GM21723 (cell line): ENCODE data around the gene C1QBP.
"Not testable (repeated sequence)": the region's sequence is repeated elsewhere in the genome, so short reads cannot be mapped to it uniquely, and the experiment has no call there.

ENCODE experiments used
- ATAC-seq: cut with Tn5 transposase; IDR thresholded peaks from one replicate; pipeline ENCODE4 v1.9.1; 2021; ENCODE audit warnings: mild to moderate bottlenecking, moderate library complexity; ENCODE audit not compliant: unreplicated experiment

Gene C1QBP

DNA sequence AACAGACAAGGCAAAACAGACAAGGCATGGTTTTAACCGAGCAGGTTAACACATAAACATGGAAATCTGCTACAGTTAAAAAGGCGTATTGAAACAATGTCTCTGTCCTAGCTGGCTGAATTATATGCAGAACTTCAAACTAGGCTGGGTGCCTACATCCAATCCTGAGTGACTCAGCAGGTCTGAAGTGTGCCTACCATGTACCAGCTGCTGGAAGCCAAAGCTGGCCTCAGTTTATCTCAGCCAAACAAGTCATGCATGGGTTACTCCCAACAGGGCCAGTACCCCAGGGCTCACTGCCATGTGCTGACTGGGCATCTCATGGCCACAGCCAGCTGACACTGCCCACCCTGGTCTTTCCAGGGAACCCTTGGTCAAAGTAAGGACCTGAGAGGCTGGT is 4.0 kb downstream of the C1QBP start:
- no peak for ATAC-seq

DNA sequence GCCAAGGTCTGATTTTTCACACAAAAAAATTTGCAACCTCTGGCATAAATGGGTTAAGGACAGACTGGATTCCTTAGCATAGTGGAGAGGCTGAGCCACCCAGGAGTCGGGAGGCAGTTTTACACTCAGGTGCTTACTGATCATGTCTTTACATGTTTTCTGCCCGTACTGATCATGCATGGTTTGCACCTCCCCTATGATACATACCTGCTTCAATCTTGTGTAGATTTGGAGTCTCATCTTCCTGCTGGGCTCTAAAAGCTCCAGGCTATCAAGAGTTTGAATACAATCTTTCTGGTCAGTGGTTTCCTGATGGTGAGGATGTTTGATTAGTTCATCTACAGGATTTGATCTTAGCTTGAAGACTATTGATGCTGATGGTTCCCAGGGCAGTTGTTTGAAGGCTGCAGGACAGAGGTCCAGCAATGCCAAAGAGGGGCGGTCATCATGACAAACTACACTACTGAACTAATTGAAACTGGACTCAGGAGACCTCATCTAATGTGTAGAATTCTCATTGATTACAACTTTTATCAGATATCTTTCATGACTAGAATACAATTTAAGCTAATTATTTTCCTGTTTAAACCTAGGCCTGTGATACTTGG is 6.9 kb downstream of the C1QBP start:
- no peak for ATAC-seq

DNA sequence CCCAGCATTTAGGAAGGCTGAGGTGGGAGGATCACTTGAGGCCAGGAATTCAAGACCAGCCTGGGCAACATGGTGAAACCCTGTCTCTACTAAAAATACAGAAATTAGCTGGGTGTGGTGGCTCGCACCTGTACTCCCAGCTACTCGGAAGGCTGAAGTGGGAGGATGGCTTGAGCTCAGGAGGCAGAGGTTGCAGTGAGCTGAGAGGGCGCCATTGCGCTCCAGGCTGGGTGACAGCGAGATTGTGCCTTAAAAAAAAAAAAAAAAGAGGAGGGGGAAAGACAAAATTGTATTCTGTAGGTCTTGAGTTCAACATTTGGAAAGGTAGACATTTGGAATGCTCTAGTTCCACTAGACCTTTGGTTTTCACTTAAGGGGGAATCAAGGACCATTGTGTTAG is 7.7 kb downstream of the C1QBP start:
- ATAC-seq, result not testable (repeated sequence)

DNA sequence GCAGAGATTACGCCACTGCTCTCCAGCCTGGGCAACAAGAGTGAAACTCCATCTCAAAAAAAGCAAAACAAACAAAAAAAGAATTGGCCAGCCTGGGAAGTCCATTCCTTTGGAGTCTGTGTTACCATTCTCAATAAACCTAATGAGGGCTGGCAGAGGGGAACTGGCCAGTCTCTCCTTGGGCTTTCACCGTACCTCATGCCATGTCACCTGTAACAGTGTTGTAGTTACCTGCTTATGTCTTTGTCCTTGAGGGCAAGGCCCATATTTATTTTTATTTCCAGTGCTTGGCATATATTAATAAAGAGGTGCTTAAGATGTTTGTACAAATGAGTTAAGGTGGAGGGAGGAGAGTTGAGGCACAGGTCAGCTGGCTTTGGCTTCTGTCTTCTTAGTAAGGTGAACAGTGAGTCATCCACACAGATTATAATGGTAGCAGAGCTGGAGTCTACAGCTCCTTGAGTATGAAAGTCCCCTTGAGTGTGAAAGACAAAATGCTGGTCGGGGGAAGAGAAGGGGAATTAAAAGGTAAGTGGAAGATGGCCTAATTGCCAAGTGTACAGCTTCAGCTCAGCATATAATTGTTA is 8.4 kb downstream of the C1QBP start:
- no peak for ATAC-seq

DNA sequence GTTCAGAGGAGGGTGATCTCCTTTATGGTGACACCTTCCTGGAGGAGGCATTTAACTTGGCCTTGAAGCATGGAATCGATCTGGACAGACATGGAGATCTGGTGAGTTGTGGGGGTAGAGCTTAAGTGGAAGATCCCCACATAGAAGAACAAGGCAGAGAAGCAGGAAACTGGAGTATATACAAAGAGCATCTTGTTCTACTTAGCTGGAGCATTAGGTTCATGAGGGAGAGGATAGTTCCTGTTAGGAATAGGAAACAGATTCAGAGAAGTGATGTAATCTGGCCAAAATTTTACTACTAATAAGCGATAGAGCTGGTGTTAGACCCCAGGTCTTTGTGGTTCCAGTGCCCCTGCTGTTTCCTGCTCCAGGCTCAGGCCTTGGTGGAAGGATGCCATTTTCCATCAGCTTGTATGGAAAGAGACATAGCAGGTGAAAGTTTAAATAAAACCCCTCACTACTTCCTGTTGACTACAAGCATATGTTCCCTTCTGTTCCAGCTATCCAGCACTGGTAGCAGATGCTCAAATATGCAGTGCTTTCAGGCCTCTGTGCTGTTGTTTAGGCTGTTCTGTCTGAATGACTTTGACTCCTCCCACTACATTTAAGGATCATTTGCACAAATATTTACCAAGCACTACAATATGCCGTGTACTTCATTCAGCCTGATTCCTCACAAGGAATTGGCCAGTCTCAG is 9.6 kb downstream of the C1QBP start:
- ATAC-seq, result no peak

DNA sequence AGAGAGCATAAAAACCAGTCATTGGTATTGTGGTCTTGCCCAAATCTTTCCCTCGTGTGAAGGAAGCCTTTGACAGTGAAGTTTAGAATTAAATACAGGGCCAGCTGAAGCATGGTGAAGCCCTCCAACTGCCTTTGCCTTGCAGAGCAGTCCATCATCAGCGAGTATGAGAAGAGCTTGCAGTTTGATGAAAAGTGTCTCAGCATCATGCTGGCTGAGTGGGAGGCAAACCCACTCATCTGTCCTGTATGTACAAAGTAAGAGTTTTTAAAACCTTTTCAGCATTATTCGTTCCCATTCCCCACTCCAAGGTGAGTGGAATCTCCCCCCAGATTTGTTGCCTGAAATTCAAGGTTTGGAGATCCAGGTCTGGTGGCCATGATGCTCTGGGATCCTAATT is 13.1 kb downstream of the C1QBP start:
- ATAC-seq, result no peak

DNA sequence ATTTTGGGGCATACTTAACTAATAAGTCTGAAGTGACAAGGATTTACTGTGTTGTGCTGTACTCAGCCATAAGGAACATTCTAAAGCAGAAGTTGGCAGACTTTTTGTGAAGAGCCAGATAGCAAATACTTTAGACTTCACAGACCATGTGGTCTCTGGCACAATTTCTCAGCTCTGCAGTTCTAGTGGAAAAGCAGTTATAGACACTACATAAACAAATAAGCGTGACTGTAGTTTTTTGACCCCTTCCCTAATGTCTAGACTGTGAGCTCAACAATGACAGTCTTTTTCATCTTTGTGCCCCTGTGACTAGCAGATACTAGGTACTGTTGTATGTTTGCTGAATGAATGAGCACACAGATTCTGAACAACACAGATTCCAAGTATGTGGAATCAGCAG is 14.0 kb downstream of the C1QBP start:
- ATAC-seq, result no peak

DNA sequence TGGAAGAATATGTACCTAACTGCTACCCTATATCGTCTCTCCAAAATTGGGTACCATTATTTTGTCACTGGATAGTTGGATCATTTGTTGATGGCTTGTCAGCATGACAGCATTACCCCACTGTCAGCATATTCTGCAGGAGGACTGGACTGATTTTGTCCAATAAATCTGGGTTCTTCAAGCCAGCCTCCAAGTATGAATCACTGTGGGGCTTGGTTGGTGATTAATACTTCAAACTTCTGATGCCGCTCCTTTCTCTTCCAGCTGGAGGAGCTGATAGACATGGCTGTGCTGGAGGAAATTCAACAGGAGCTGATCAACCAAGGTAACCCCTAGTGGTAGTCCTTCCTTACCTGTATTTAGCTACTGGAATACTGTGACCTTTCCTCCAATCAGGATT is 16.4 kb downstream of the C1QBP start:
- ATAC-seq, result no peak

DNA sequence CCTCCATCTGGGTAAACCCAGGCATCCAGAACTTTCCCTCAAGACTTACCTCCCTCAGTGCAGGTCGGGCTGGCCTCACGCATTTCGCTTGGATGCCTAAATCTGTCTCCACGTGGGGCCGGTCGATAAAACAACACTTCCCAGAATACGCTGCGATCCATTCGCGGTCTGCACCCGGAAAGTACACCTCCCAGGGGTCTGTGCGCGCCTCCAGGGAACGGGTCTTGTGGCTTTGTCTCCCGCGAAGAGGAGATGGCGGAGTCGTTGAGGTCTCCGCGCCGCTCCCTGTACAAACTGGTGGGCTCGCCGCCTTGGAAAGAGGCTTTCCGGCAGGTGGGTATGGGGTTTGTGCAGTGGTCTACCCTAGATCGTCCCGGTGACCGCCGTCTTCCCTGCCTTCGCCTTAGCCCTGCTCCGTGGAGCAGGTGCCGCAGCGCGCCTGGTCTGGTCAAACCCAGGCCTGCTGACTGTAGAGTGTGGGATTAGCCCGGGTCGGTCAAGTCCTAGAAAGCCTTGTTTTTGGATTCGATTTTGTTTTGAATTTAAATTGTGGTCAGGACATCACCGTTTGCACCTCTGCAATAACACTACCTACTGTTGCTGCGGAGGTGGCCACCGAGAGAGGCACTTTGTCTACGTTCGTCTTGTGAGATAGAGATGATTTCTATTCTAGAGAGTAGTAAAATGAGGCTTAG is 18.8 kb downstream of the C1QBP start, which contains the start of gene RPAIN:
RPAIN (plus strand) TSS at position 224 of the 695 bp plus-strand sequence; CDS start at position 253, 29 bp downstream.
- ATAC-seq, result peak; percentile 61

DNA sequence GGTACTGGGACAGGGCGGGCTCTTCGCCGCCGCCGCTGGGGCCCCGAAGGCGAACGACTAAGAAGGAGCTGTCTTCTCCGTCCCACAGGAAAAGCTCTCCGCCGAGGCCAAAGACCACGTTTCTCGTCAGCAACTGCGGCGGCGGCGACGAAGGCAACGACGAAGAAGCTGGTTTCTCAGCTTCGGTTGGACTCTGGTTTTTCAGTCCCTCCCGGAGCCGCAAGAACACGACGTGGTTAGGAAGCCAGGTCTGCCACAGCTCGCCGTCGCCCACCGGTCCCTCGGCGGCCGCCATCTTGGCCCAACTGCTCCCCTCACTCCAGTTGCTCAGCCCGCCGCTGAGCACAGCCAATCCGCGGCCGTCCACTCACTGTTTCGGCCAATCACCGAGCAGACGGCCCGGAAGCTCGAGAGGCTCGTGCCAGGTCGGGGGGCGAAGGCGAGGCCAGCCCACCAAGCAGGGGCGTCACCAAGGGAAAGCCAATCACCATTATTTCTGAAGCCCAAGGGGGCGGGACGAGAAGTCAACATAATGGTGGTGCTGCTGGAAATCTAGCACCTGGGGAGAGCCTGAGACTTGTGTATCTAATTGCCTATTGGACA is 19.5 kb downstream of the C1QBP start, which contains the start of gene NUP88:
NUP88 (minus strand) TSS at position 307 of the 603 bp plus-strand sequence; CDS start at position 295, 12 bp downstream.
- peak; percentile 87 for ATAC-seq

DNA sequence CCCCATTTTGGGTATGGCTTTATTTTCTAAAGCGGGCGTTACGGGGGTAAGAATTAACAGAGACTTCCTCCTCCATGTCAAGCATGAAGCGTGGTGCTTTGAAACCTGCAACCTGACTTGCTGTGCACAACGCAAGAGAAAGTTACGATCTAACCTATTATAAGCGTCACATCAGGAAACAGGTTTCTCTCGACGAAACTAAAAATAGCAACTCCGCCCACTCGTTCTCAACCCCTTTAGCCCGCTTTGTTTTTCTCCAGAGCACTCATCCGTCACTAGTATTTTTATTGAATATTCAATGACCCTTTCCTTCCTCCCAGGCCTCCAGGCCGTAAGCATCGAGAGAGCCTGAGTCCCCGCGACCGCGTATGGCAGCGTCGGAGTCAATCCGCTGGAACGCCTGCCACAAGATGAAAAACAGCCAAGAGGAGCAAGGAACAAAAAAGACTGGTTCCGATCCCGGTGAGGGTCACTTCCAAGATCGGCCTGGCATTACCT is 20.0 kb downstream of the C1QBP start:
- ATAC-seq, result peak; percentile 41

DNA sequence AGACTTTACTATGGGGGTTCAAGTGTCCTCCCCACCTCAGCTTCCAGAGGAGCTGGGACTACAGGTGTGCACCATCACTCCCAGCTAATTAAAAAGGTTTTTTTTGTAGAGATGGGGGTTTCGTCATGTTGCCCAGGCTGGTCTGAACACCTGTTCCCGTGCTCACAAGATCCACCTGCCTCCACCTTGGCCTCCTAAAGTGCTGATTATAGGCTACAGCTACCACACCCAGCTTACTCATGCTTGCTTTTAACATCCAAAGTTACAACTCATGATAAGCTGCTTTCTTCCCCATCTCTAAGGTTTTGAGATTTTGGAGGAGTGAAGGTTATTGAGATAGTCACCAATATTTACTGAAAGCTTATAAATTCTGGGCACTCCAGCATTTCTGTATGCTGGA is 22.1 kb downstream of the C1QBP start:
- no peak for ATAC-seq

DNA sequence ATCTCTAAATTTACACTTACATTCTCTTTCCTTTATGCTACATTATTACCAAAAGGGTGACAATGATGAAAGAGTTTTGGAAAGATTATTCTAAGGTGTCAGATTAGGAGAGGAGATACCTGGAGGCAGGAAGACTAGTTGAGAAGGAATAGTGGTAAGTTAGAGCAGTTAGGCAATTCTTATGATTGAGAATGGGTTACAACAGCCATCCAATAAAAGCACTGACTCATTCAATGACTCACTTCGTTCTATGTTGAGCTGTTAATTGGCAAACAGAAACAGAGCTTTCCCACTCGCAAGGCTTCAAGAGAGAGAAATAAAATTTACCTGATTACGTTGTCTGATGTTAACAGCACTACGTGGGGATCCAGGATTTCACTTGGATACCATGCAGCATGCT is 25.3 kb downstream of the C1QBP start:
- no peak for ATAC-seq

DNA sequence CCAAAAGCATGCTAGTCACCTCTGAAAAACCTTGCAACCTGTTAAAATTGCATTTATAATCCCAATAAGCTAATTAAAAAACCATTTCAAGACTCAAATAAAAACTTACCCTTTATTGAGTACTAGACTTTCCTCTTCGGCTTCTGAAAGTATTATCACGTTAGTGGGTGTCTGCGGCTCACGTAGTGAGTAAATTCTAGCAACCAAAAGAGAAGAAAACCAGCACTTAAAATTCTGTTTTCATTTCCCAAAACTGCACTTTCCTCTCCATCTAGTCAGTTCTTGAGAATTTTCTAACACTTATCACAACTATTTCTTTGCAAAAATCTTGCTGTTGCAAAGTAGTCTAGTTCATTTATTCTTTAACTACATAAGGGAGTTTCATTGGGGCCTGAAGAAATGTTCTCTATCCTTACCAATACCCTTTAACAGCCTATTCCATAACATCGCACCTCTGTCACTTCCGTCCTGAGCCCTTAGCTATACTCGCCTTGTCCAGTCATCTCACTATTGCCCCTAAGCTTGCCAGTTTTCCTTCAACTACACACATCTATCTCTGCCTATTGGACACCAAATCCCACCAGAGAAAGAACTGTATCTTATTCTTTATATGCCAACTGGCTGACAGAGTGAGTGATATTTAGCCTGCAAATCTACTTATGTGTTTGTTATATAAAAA is 28.2 kb downstream of the C1QBP start:
- ATAC-seq, result no peak

DNA sequence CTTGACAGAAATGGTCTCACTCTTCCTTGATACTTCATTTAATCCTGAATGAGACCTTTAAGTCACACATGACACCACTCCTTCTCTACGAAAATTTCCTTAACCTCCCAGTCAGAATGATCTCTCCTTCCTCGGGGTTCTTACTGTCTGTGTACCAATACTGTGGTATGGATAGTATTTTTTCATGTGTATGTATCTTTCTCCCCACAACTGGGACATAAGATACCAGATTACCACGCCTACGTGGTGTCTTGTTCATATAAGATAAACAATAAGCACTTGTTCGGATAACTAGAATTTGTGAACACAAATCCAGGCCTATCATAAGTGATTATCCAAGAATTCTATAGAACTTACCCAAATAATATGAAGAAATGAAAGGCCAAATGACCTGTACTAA is 30.8 kb downstream of the C1QBP start:
- no peak for ATAC-seq

DNA sequence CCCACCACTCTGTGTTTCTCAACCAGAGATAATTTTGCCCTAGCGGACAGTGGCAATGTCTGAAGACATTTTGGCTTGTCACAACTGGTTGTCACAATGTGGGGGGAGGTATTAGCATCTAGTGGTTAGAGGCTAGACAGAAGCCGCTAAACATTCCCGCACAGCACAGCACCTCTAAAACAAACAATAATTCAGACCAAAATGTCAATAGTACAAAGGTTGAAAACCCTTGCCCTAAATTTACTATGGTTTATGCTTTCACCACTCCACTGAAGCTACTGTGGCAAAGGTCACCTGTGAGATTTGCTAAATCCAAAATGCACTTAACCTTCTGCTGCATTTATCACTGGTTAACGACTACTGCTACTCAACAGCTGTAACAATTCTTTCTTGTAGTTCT is 33.6 kb downstream of the C1QBP start:
- ATAC-seq, result no peak

DNA sequence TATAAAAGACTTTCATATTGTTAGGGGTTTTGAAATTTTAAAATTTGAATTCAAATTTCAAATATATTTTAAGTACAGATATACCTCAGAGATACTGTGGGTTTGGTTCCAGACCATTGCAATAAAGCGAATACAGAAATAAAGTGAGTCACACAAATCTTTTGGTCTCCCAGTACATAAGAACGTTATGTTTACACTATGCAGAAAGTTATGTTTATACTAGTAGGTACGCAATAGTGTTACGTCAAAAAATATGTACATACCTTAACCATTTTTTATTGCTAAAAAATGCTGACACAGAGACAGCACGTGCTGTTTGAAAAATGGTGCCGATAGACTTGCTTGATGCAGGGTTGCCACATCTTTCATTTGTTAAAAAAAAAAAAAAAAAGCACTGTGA is 39.2 kb downstream of the C1QBP start:
- no peak for ATAC-seq

DNA sequence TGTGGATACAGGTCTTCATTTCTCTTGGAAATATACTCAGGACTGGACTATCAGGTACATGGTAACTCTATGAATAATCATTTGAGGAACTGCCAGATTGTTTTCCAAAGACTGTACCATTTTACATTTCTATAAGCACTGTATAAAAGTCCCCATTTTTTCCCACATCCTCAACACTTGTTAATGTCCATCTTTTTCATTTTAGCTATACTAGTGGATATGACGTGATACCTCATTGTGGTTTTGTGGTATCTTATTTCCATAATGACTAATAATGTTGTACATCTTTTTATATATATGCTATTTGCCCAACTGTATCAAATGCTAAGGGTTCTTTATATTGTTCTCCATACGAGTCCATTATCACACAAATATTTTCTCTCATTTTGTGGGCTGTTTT is 42.3 kb downstream of the C1QBP start:
- ATAC-seq, result no peak

DNA sequence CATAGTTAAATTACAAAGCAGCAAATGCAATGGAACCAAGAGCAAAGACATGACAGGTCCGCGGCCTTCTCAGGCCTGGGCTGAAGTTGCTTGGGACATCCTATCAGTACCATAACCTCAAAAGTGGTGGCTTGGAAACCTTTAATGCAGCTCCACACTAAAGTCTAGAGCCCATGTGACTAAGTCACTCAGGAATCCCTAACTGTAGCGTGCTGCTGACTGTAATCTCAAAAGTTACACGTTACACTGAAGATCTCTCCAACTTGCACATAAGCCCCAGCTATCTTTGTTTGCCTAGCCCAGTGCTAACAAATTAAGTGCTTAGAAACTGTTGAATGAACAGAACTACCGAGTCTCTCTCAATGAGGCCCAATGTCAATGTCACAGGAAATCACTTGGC is 47.3 kb downstream of the C1QBP start:
- no peak for ATAC-seq
